Neural progenitor cell (in vitro differentiated cells): ENCODE results near the gene KMT5B. TPM values are rescaled to one million over a fixed set of nuclear protein-coding genes. Genes with fewer than 3 reads are reported as not detected.

Experiments
- DNase-seq: peaks from one replicate; pipeline ENCODE4 v3.0.0-alpha.2; 2016; ENCODE audit warnings: low spot score
- H2AFZ ChIP-seq: fragments of 200-600 bp; sonication (generic); replicated peaks from 2 replicates; pipeline ENCODE4 v1.6.1; 2016; ENCODE audit warnings: antibody characterized with exemption
- H3F3A ChIP-seq: fragments of 200-600 bp; sonication (generic); 2 replicates; pipeline ENCODE4 v1.6.1; 2016; ENCODE audit warnings: antibody characterized with exemption, low read depth
- H3K27ac ChIP-seq: fragments of 200-600 bp; sonication (generic); 2 replicates; pipeline ENCODE4 v1.5.1; 2016; ENCODE audit warnings: mild to moderate bottlenecking
- H3K27me3 ChIP-seq: fragments of 200-600 bp; sonication (generic); 2 replicates; pipeline ENCODE4 v1.6.1; 2016; ENCODE audit warnings: mild to moderate bottlenecking, moderate library complexity
- H3K36me3 ChIP-seq: fragments of 200-600 bp; sonication (generic); 2 replicates; pipeline ENCODE4 v1.5.1; 2016
- H3K4me1 ChIP-seq: fragments of 200-600 bp; sonication (generic); 2 replicates; pipeline ENCODE4 v1.6.1; 2016; ENCODE audit warnings: mixed run types
- H3K4me2 ChIP-seq: fragments of 200-600 bp; sonication (generic); 2 replicates; pipeline ENCODE4 v1.6.1; 2016
- H3K4me3 ChIP-seq: fragments of 200-600 bp; sonication (generic); 2 replicates; pipeline ENCODE4 v1.5.1; 2016
- H3K79me2 ChIP-seq: fragments of 200-600 bp; sonication (generic); 2 replicates; pipeline ENCODE4 v1.6.1; 2016; ENCODE audit warnings: low read depth
- H3K9ac ChIP-seq: fragments of 200-600 bp; sonication (generic); 2 replicates; pipeline ENCODE4 v1.6.1; 2016
- H3K9me3 ChIP-seq: fragments of 200-600 bp; sonication (generic); 2 replicates; pipeline ENCODE4 v1.5.1; 2016; ENCODE audit warnings: low read depth
- H4K20me1 ChIP-seq: fragments of 200-600 bp; sonication (generic); 2 replicates; pipeline ENCODE4 v1.6.1; 2016; ENCODE audit warnings: low read depth
- H3K27ac Mint-ChIP-seq: 3 replicates; pipeline ENCODE4 v1.8.0; 2021; ENCODE audit warnings: mixed read lengths
- H3K27me3 Mint-ChIP-seq: 2 replicates; pipeline ENCODE4 v1.8.0; 2022; ENCODE audit warnings: low read depth, mild to moderate bottlenecking, inconsistent platforms, moderate library complexity, mixed read lengths; ENCODE audit not compliant: insufficient read depth
- H3K36me3 Mint-ChIP-seq: 3 replicates; pipeline ENCODE4 v1.8.0; 2021; ENCODE audit warnings: mixed read lengths
- H3K4me1 Mint-ChIP-seq: 3 replicates; pipeline ENCODE4 v1.8.0; 2021; ENCODE audit warnings: mixed read lengths
- H3K4me3 Mint-ChIP-seq: 3 replicates; pipeline ENCODE4 v1.8.0; 2021; ENCODE audit warnings: mild to moderate bottlenecking, moderate library complexity, mixed read lengths
- H3K9me3 Mint-ChIP-seq: 3 replicates; pipeline ENCODE4 v1.8.0; 2020; ENCODE audit warnings: mixed read lengths
- CTCF ChIP-seq: fragments of 200-600 bp; sonication (generic); IDR thresholded peaks from 2 replicates; pipeline ENCODE4 v1.5.1; 2017; ENCODE audit warnings: antibody characterized with exemption, mild to moderate bottlenecking
- EZH2 ChIP-seq: fragments of 200-600 bp; sonication (generic); IDR thresholded peaks from 2 replicates; pipeline ENCODE4 v1.6.1; 2017; ENCODE audit warnings: antibody characterized with exemption, mild to moderate bottlenecking, moderate library complexity
- EZH2phosphoT487 ChIP-seq: fragments of 200-600 bp; sonication (generic); IDR thresholded peaks from 2 replicates; pipeline ENCODE4 v1.6.1; 2017; ENCODE audit warnings: antibody characterized with exemption
- total RNA-seq: library from RNA; depleted of rRNA; stranded (reverse); fragments of >200 nt; gene quantifications from 2 replicates; pipeline ENCODE4 v1.2.3, GENCODE V29; 2015; ENCODE audit warnings: low replicate concordance

Gene KMT5B
- total RNA-seq, 1 donor from 2014 or later, result 62.4 TPM

- H3K79me2 ChIP-seq, result peaks cover 86% of the 10 kb centered on the region
These were observed 24.0 kb downstream of the KMT5B start for GRCh38 chr11:68189082-68189481.

GRCh38 chr11:68186061-68186460 is 27.0 kb downstream of the KMT5B start:
- Histone ChIP-seq H3K27me3 (no peaks in the 10 kb centered on the region), H3K9me3 (no peaks in the 10 kb centered on the region), H3K4me2 (no peak overlapping the region), H3K4me3 (no peak overlapping the region), H3K4me1 (no peaks in the 10 kb centered on the region), H2AFZ (no peak overlapping the region), H3K79me2 (peaks cover 55% of the 10 kb centered on the region), H3K9ac (no peak overlapping the region), H3K36me3 (peaks cover 10% of the 10 kb centered on the region), H4K20me1 (peaks cover 27% of the 10 kb centered on the region), H3F3A (no peaks in the 10 kb centered on the region), H3K27ac (no peak overlapping the region)
- TF ChIP-seq EZH2 (no peak), EZH2phosphoT487 (no peak), CTCF (no peak)
- peaks cover 37% of the 10 kb centered on the region for H3K36me3 Mint-ChIP-seq
- no peak overlapping the region for H3K27ac Mint-ChIP-seq
- H3K9me3 Mint-ChIP-seq, result no peaks in the 10 kb centered on the region
- no peaks in the 10 kb centered on the region for H3K4me1 Mint-ChIP-seq
- no peak overlapping the region for H3K4me3 Mint-ChIP-seq
- peaks cover 6% of the 10 kb centered on the region for H3K27me3 Mint-ChIP-seq
- DNase-seq, result no peak

More at GRCh38 chr11:68189082-68189481, 24.0 kb downstream of the KMT5B start:
- Histone ChIP-seq H4K20me1 (peaks cover 58% of the 10 kb centered on the region), H3K4me1 (peaks cover 15% of the 10 kb centered on the region), H3K4me3 (no peak overlapping the region), H2AFZ (no peak overlapping the region), H3K27me3 (no peaks in the 10 kb centered on the region), H3K4me2 (no peak overlapping the region), H3K9me3 (no peaks in the 10 kb centered on the region), H3K36me3 (peaks cover 10% of the 10 kb centered on the region), H3F3A (no peaks in the 10 kb centered on the region), H3K9ac (no peak overlapping the region), H3K27ac (no peak overlapping the region)
- Mint-ChIP-seq H3K36me3 (peaks cover 34% of the 10 kb centered on the region), H3K27ac (no peak overlapping the region), H3K9me3 (no peaks in the 10 kb centered on the region), H3K4me1 (peaks cover 10% of the 10 kb centered on the region), H3K27me3 (peaks cover 9% of the 10 kb centered on the region), H3K4me3 (no peak overlapping the region)
- no peak for DNase-seq
- no peak for TF ChIP-seq CTCF
- no peak for TF ChIP-seq EZH2
- TF ChIP-seq EZH2phosphoT487, result no peak

- H3K36me3 ChIP-seq, result peaks cover 18% of the 10 kb centered on the region
- no peaks in the 10 kb centered on the region for H3K27me3 ChIP-seq
These were observed 31.2 kb downstream of the KMT5B start for GRCh38 chr11:68181719-68182451.

More at GRCh38 chr11:68181719-68182451, 31.2 kb downstream of the KMT5B start:
- Histone ChIP-seq H3K79me2 (peaks cover 15% of the 10 kb centered on the region), H2AFZ (no peak overlapping the region), H3K9me3 (no peaks in the 10 kb centered on the region), H3K4me1 (no peaks in the 10 kb centered on the region), H3K4me2 (no peak overlapping the region), H3K9ac (no peak overlapping the region), H4K20me1 (no peaks in the 10 kb centered on the region), H3F3A (no peaks in the 10 kb centered on the region), H3K27ac (no peak overlapping the region), H3K4me3 (no peak overlapping the region)
- no peak for TF ChIP-seq CTCF
- no peak for TF ChIP-seq EZH2phosphoT487
- TF ChIP-seq EZH2, result no peak
- Mint-ChIP-seq H3K4me1 (no peaks in the 10 kb centered on the region), H3K9me3 (no peaks in the 10 kb centered on the region), H3K4me3 (no peak overlapping the region), H3K27ac (no peak overlapping the region), H3K36me3 (peaks cover 36% of the 10 kb centered on the region), H3K27me3 (no peaks in the 10 kb centered on the region)
- no peak for DNase-seq
